T-cell (primary cell): Measurements from ENCODE around the gene ZFAND2B. TPM values are rescaled to one million over a fixed set of nuclear protein-coding genes. Genes with fewer than 3 reads are reported as not detected.
A peak's percentile ranks its signal among the peaks of the same experiment; 100 is the strongest.

Source experiments
- ATAC-seq, 4 experiments: fragments of 200-7000 bp in 3 of 4; fragments of 150-1000 bp in 1 of 4; cut with Tn5 transposase; replicated peaks in 1 of 4; 1 replicate in 3 of 4; 2 replicates in 1 of 4; pipeline ENCODE4 v1.10.0; 2021; ENCODE audit warnings: moderate library complexity in 3 of 4, mild to moderate bottlenecking in 2 of 4, moderate number of reproducible peaks in 1 of 4
- CTCF ChIA-PET, 2 donors: fragments of 300-600 bp; sonication (Branson Sonifier 250); formaldehyde crosslinking; loops; one replicate each; lab custom pipeline; 2022; ENCODE audit warnings: antibody characterized with exemption in 2 of 2; lab: Charles Lee
- POLR2A ChIA-PET, 2 donors: fragments of 300-600 bp; sonication (Branson Sonifier 250); formaldehyde crosslinking; loops; one replicate each; lab custom pipeline; 2022; ENCODE audit warnings: antibody characterized with exemption in 2 of 2; lab: Charles Lee
- DNase-seq, 35 experiments: peaks; one replicate each; pipeline versions ENCODE4 v3.0.0 to v3.0.0-alpha.2; 2013 to 2023
- H3K27ac ChIP-seq: one replicate; pipeline ENCODE4 v1.5.1; 2013; ENCODE audit warnings: low read length
- H3K27me3 ChIP-seq, 2 experiments: replicated peaks in 1 of 2; 1 replicate in 1 of 2; 2 replicates in 1 of 2; pipeline versions ENCODE4 v1.6.1 to v1.7.0; 2013; ENCODE audit warnings: low read length in 1 of 2, mixed read lengths in 1 of 2; ENCODE audit not compliant: control insufficient read depth in 2 of 2, insufficient read depth in 2 of 2; ENCODE audit errors: extremely low read depth in 1 of 2
- H3K36me3 ChIP-seq, 2 donors: 1 replicate in 1 of 2; 2 replicates in 1 of 2; pipeline versions ENCODE4 v1.6.1 to v1.7.0; 2013; ENCODE audit warnings: low read length in 1 of 2; ENCODE audit not compliant: control insufficient read depth in 2 of 2, insufficient read depth in 1 of 2; ENCODE audit errors: extremely low read depth in 1 of 2
- H3K4me1 ChIP-seq, 2 experiments: 1 replicate in 1 of 2; 2 replicates in 1 of 2; pipeline versions ENCODE4 v1.6.1 to v1.7.0; 2013; ENCODE audit warnings: low read length in 2 of 2, mixed read lengths in 1 of 2; ENCODE audit not compliant: insufficient read depth in 2 of 2, control insufficient read depth in 1 of 2; ENCODE audit errors: extremely low read depth in 1 of 2
- H3K4me3 ChIP-seq, 2 donors: 1 replicate in 1 of 2; 2 replicates in 1 of 2; pipeline versions ENCODE4 v1.5.1 to v1.7.0; 2013; ENCODE audit warnings: mild to moderate bottlenecking in 2 of 2, low read length in 1 of 2, moderate library complexity in 1 of 2; ENCODE audit not compliant: control insufficient read depth in 1 of 2; ENCODE audit errors: extremely low read depth in 1 of 2
- H3K9me3 ChIP-seq: 2 replicates; pipeline ENCODE4 v1.7.0; 2013
- H3K27ac Mint-ChIP-seq, 2 donors: one replicate each; pipeline ENCODE4 v1.8.0; 2020 to 2021; ENCODE audit warnings: mild to moderate bottlenecking in 2 of 2, mixed read lengths in 2 of 2
- H3K27me3 Mint-ChIP-seq, 2 donors: one replicate each; pipeline ENCODE4 v1.8.0; 2021 to 2022; ENCODE audit warnings: mixed read lengths in 2 of 2
- H3K36me3 Mint-ChIP-seq: one replicate; pipeline ENCODE4 v1.8.0; 2021; ENCODE audit warnings: mixed read lengths
- H3K4me1 Mint-ChIP-seq, 3 donors: one replicate each; pipeline ENCODE4 v1.8.0; 2020 to 2022; ENCODE audit warnings: mixed read lengths in 3 of 3, mild to moderate bottlenecking in 1 of 3
- H3K4me3 Mint-ChIP-seq, 3 donors: one replicate each; pipeline ENCODE4 v1.8.0; 2020 to 2022; ENCODE audit warnings: mild to moderate bottlenecking in 3 of 3, mixed read lengths in 3 of 3, moderate library complexity in 3 of 3
- H3K9me3 Mint-ChIP-seq, 3 donors: one replicate each; pipeline ENCODE4 v1.8.0; 2020 to 2022; ENCODE audit warnings: mixed read lengths in 3 of 3
- WGBS: methylation state at CpG from one replicate; pipeline ENCODE4 v1.1.5; 2013; ENCODE audit warnings: missing lambda C conversion rate; ENCODE audit not compliant: insufficient coverage; 5-methylcytosine and 5-hydroxymethylcytosine counted together
- total RNA-seq, 35 experiments: library from RNA in 6 of 35; stranded (reverse) in 6 of 35; fragments of 120-200 nt in 1 of 35; gene quantifications; one replicate each; pipeline versions ENCODE4 v1.2.1 to v1.2.4 and lab custom pipeline; 2013 to 2026

ZFAND2B gene
- total RNA-seq, 5 donors from 2014 or later (not counting 1 experiment from before 2014, with no cell fraction given) = 61.7 to 91.6 (median 85.6) TPM

GRCh38 chr2:219176818-219177551, 29.6 kb upstream of the ZFAND2B start, which contains the start of gene CNPPD1:
TSS of gene CNPPD1 (minus strand) at chr2:219176925. CDS start at chr2:219176828, 97 bp downstream.
- H3K27ac ChIP-seq = peak within 1 kb of the TSS; percentile 88
- H3K9me3 ChIP-seq = no peaks in the 10 kb centered on the region
- peaks cover 23 to 73% of the 10 kb centered on the region in 2 experiments for H3K4me1 ChIP-seq
- Mint-ChIP-seq H3K36me3 (peaks cover 44% of the 10 kb centered on the region), H3K27ac (peak within 1 kb of the TSS; percentile 99), H3K4me3 (peak within 1 kb of the TSS; percentile 88 to 96 (median 92)), H3K27me3 (no peaks in the 10 kb centered on the region), H3K9me3 (no peaks in the 10 kb centered on the region), H3K4me1 (peaks cover 70 to 77% (median 70%) of the 10 kb centered on the region in 3 donors)
- ATAC-seq = peak; percentile 77 to 81 (median 79)
- DNase-seq = peak; percentile 76 to 93 (median 85)
- H3K27me3 ChIP-seq = no peaks in the 10 kb centered on the region
- ChIA-PET POLR2A (interaction anchor here (0.5 to 1.1 kb wide), 11 partner anchors 11 to 117 kb away, joined by 3 to 9 read pairs (median 4); partner anchors contain the start of genes ANKZF1 (in 1 of the 2), ATG9A (in 1 of the 2) and TUBA4A (in 1 of the 2)), CTCF (interaction anchor here (0.6 to 3.0 kb wide), 13 partner anchors 17 to 322 kb away, joined by 3 to 26 read pairs (median 5); partner anchors contain the start of genes NHEJ1 (in 2 of the 2), DNAJB2 (in 1 of the 2), GMPPA (in 1 of the 2) and TUBA4A (in 1 of the 2))
- under 1% methylated on average over 60 of the region's 69 CpGs for WGBS
- H3K4me3 ChIP-seq = peak within 1 kb of the TSS; percentile 60 to 92
- H3K36me3 ChIP-seq = peaks cover 8 to 56% of the 10 kb centered on the region in 2 donors

GRCh38 chr2:219177552-219178376, 28.8 kb upstream of the ZFAND2B start, which contains the start of gene RETREG2:
TSS of gene RETREG2 (plus strand) at chr2:219178275. CDS start at chr2:219178353, 78 bp downstream.
- no peaks in the 10 kb centered on the region for H3K27me3 Mint-ChIP-seq
- ChIA-PET POLR2A (interaction anchor here in 1 of 2 donors (0.5 to 1.0 kb wide), 2 partner anchors 52 to 75 kb away, joined by 3 read pairs; partner anchors contain the start of genes ANKZF1, ATG9A and TUBA4B), CTCF (interaction anchor here in 1 of 2 donors (1.0 kb wide), 1 partner anchor 29 kb away, joined by 4 read pairs; the partner anchor contains the start of gene ZFAND2B)
- H3K36me3 ChIP-seq = peaks cover 11 to 56% of the 10 kb centered on the region in 2 donors
- peak; percentile 51 to 61 (median 56) for ATAC-seq
- DNase-seq = peak; percentile 59 to 95 (median 75)
- peak within 1 kb of the TSS; percentile 88 to 96 (median 95) for H3K4me3 Mint-ChIP-seq
- no peaks in the 10 kb centered on the region for H3K9me3 ChIP-seq
- no peaks in the 10 kb centered on the region for H3K27me3 ChIP-seq
- H3K4me1 ChIP-seq = peaks cover 23 to 80% of the 10 kb centered on the region in 2 experiments
- H3K27ac Mint-ChIP-seq = peak within 1 kb of the TSS; percentile 99
- peaks cover 75 to 80% (median 77%) of the 10 kb centered on the region in 3 donors for H3K4me1 Mint-ChIP-seq
- H3K9me3 Mint-ChIP-seq = no peaks in the 10 kb centered on the region
- H3K27ac ChIP-seq = peak within 1 kb of the TSS; percentile 88
- peaks cover 38% of the 10 kb centered on the region for H3K36me3 Mint-ChIP-seq
- WGBS = under 1% methylated on average over 54 of the region's 67 CpGs
- peak within 1 kb of the TSS; percentile 60 to 92 for H3K4me3 ChIP-seq

- peak in 21 of 35 experiments; percentile 13 to 59 (median 25) for DNase-seq
- Mint-ChIP-seq H3K4me1 (peaks cover 78 to 83% (median 78%) of the 10 kb centered on the region in 3 donors), H3K4me3 (peak overlapping the region; percentile 82 to 95 (median 88)), H3K27ac (peak overlapping the region; percentile 81 to 86), H3K9me3 (no peaks in the 10 kb centered on the region), H3K36me3 (peaks cover 38% of the 10 kb centered on the region), H3K27me3 (no peaks in the 10 kb centered on the region)
- H3K27ac ChIP-seq = peak overlapping the region; percentile 47
- ChIA-PET POLR2A (no interaction called here), CTCF (interaction anchor here in 1 of 2 donors (0.6 to 1.8 kb wide), 2 partner anchors 14 to 27 kb away, joined by 4 read pairs; no protein-coding TSS in a partner anchor)
- peaks cover 23 to 78% of the 10 kb centered on the region in 2 experiments for H3K4me1 ChIP-seq
- no peaks in the 10 kb centered on the region for H3K9me3 ChIP-seq
- H3K4me3 ChIP-seq = peak overlapping the region; percentile 55 to 79
- WGBS = 0% methylated on average over 29 of the region's 45 CpGs
- H3K27me3 ChIP-seq = no peaks in the 10 kb centered on the region
- H3K36me3 ChIP-seq = peaks cover 14 to 56% of the 10 kb centered on the region in 2 donors
- peak in 3 of 4 experiments; percentile 1 to 6 (median 3) for ATAC-seq
These were observed 28.0 kb upstream of the ZFAND2B start for GRCh38 chr2:219178377-219179175.

GRCh38 chr2:219179601-219180465, 26.7 kb upstream of the ZFAND2B start:
- CTCF ChIA-PET = interaction anchor here (0.5 to 1.8 kb wide), 6 partner anchors 7 to 331 kb away, joined by 3 to 4 read pairs (median 3); no protein-coding TSS in a partner anchor
- no peaks in the 10 kb centered on the region for H3K27me3 Mint-ChIP-seq
- 100% methylated on average over 4 of the region's 9 CpGs for whole genome bisulfite sequencing
- peaks cover 65 to 73% (median 68%) of the 10 kb centered on the region in 3 donors for H3K4me1 Mint-ChIP-seq
- H3K27me3 ChIP-seq = no peaks in the 10 kb centered on the region
- POLR2A ChIA-PET = interaction anchor here (0.5 to 1.1 kb wide), 2 partner anchors 26 to 32 kb away, joined by 3 to 8 read pairs; no protein-coding TSS in a partner anchor
- H3K9me3 Mint-ChIP-seq = no peaks in the 10 kb centered on the region
- peaks cover 19 to 65% of the 10 kb centered on the region in 2 experiments for H3K4me1 ChIP-seq
- H3K27ac Mint-ChIP-seq = peak overlapping the region; percentile 46 to 81
- DNase-seq = no peak
- H3K4me3 ChIP-seq = no peak overlapping the region
- peaks cover 34% of the 10 kb centered on the region for H3K36me3 Mint-ChIP-seq
- H3K27ac ChIP-seq = no peak overlapping the region
- peak overlapping the region; percentile 82 to 95 (median 88) for H3K4me3 Mint-ChIP-seq
- H3K36me3 ChIP-seq = peaks cover 14 to 51% of the 10 kb centered on the region in 2 donors
- ATAC-seq = no peak
- no peaks in the 10 kb centered on the region for H3K9me3 ChIP-seq
